NCI-H748 treated with DMSO at 0.1 percent for 48 hours (cell line): ENCODE data around the gene PTTG2.

ENCODE experiments used
- DNase-seq: peaks from one replicate; lab custom pipeline; 2025; lab: John Stamatoyannopoulos, UW

The PTTG2 gene

DNA sequence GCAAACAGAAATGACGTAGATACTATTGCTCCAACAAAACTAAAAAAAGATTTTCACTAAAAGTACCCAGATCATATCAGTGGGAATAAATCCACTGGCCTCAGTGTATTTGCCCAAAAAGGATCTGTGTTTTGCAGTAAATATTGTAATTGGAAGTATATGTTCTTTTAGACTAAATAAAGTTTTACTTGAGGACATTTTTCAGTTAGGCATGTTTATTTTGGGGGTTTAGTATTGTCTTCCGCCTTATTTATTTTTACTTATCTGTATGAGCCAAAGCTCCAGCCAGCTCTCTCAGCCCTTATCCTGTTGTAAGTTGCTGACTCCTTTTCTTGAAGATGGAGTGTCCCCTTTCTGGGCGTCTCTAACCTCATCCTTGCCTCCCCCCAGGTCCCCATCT lies 49.8 kb downstream of the PTTG2 start:
- DNase-seq: no peak
